SU-DHL-6 (cell line): ENCODE results near the gene KLHL4.

Source experiments
- CTCF ChIP-seq: fragments of 200-600 bp; sonication (generic); IDR thresholded peaks from one replicate; pipeline ENCODE4 v1.5.1; 2017; ENCODE audit warnings: antibody characterized with exemption, mild to moderate bottlenecking, low read length, moderate library complexity; ENCODE audit not compliant: insufficient read depth, poor library complexity, severe bottlenecking
- EZH2phosphoT487 ChIP-seq: fragments of 200-600 bp; sonication (generic), shearing (Covaris generic); conservative IDR thresholded peaks from 2 replicates; pipeline ENCODE4 v1.6.1; 2018; ENCODE audit warnings: mild to moderate bottlenecking, antibody characterized with exemption, low read length, moderate library complexity, mixed read lengths

GRCh38 chrX:87693204-87693603 is 175.6 kb downstream of the KLHL4 start:
- TF ChIP-seq CTCF = no peak
- no peak for TF ChIP-seq EZH2phosphoT487
